Type B pancreatic cell (in vitro differentiated cells): ENCODE measurements around the gene FRAT1. TPM values are rescaled to one million over a fixed set of nuclear protein-coding genes. Genes with fewer than 3 reads are reported as not detected.

Source experiments
- DNase-seq: peaks from one replicate; pipeline ENCODE4 v3.0.0; 2021; ENCODE audit warnings: mixed read lengths; ENCODE audit not compliant: unreplicated experiment; ENCODE audit errors: extremely low spot score
- H3K27ac Mint-ChIP-seq: 2 replicates; pipeline ENCODE4 v1.8.0; 2021; ENCODE audit warnings: mild to moderate bottlenecking, mixed read lengths
- H3K27me3 Mint-ChIP-seq: 2 replicates; pipeline ENCODE4 v1.8.0; 2021; ENCODE audit warnings: mixed read lengths
- H3K36me3 Mint-ChIP-seq: 2 replicates; pipeline ENCODE4 v1.8.0; 2021; ENCODE audit warnings: mixed read lengths
- H3K4me1 Mint-ChIP-seq: one replicate; pipeline ENCODE4 v1.8.0; 2021; ENCODE audit warnings: mixed read lengths; ENCODE audit not compliant: unreplicated experiment
- H3K4me3 Mint-ChIP-seq: 2 replicates; pipeline ENCODE4 v1.8.0; 2021; ENCODE audit warnings: mild to moderate bottlenecking, mixed read lengths
- H3K9me3 Mint-ChIP-seq: 2 replicates; pipeline ENCODE4 v1.8.0; 2021; ENCODE audit warnings: mixed read lengths
- CTCF ChIP-seq: fragments of 200-600 bp; sonication (generic); conservative IDR thresholded peaks from 2 replicates; pipeline ENCODE4 v1.5.0; 2021; ENCODE audit warnings: antibody characterized with exemption, mild to moderate bottlenecking
- total RNA-seq: library from RNA; stranded (reverse); gene quantifications from 2 replicates; pipeline ENCODE4 v1.2.1, GENCODE V29; 2021; ENCODE audit warnings: low replicate concordance

The FRAT1 gene
- total RNA-seq, 1 donor from 2014 or later, result 4.7 TPM

- Mint-ChIP-seq H3K9me3 (no peaks in the 10 kb centered on the region), H3K4me1 (peaks cover 7% of the 10 kb centered on the region), H3K4me3 (no peak overlapping the region), H3K36me3 (peaks cover 9% of the 10 kb centered on the region), H3K27ac (peak overlapping the region; percentile 3), H3K27me3 (no peaks in the 10 kb centered on the region)
- DNase-seq, result no peak
- no peak for TF ChIP-seq CTCF
Observed at GRCh38 chr10:97356318-97356914, 37.3 kb downstream of the FRAT1 start.

- Mint-ChIP-seq H3K27me3 (no peaks in the 10 kb centered on the region), H3K27ac (no peak overlapping the region), H3K9me3 (no peaks in the 10 kb centered on the region), H3K4me1 (peaks cover 7% of the 10 kb centered on the region), H3K36me3 (peaks cover 9% of the 10 kb centered on the region), H3K4me3 (no peak overlapping the region)
- no peak for DNase-seq
- no peak for TF ChIP-seq CTCF
Observed at GRCh38 chr10:97356918-97357317, 37.8 kb downstream of the FRAT1 start.

- no peak overlapping the region for H3K4me3 Mint-ChIP-seq
- peaks cover 7% of the 10 kb centered on the region for H3K4me1 Mint-ChIP-seq
- no peaks in the 10 kb centered on the region for H3K27me3 Mint-ChIP-seq
- H3K27ac Mint-ChIP-seq, result no peak overlapping the region
- H3K9me3 Mint-ChIP-seq, result no peaks in the 10 kb centered on the region
- H3K36me3 Mint-ChIP-seq, result peaks cover 13% of the 10 kb centered on the region
- DNase-seq, result no peak
- no peak for TF ChIP-seq CTCF
Observed at GRCh38 chr10:97358349-97358748, 39.3 kb downstream of the FRAT1 start.

- Mint-ChIP-seq H3K4me3 (no peak overlapping the region), H3K27ac (no peak overlapping the region), H3K27me3 (no peaks in the 10 kb centered on the region), H3K4me1 (peaks cover 7% of the 10 kb centered on the region), H3K36me3 (peaks cover 13% of the 10 kb centered on the region), H3K9me3 (no peaks in the 10 kb centered on the region)
- no peak for TF ChIP-seq CTCF
- DNase-seq, result no peak
Observed at GRCh38 chr10:97358781-97359180, 39.7 kb downstream of the FRAT1 start.

GRCh38 chr10:97360705-97361536, 41.9 kb downstream of the FRAT1 start:
- Mint-ChIP-seq H3K4me3 (no peak overlapping the region), H3K36me3 (peaks cover 16% of the 10 kb centered on the region), H3K27me3 (no peaks in the 10 kb centered on the region), H3K4me1 (peaks cover 2% of the 10 kb centered on the region), H3K9me3 (no peaks in the 10 kb centered on the region), H3K27ac (peak overlapping the region; percentile 49)
- DNase-seq, result no peak
- no peak for TF ChIP-seq CTCF
